ENCODE results near the gene NAALADL2.

DNA sequence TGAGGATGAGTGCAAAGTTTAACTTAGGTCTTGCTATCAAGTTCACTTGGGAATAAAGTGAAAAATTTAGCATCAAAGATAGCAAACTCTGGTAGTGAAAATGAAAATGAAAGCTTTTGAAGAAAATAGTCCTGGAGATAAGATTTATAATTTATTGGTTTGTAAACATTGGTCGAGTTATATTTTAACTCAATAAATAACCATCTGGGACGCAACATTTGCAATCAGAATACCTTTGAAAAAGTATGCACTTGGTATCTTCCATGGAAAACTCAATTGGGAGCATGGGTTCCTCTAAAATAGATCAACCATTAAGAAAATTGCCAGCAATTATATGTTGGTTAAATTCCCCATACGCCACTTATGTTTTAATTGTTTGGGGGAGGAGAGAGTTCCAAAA is 209.5 kb downstream of the NAALADL2 start:
- TF ChIP-seq, protein P1, sequence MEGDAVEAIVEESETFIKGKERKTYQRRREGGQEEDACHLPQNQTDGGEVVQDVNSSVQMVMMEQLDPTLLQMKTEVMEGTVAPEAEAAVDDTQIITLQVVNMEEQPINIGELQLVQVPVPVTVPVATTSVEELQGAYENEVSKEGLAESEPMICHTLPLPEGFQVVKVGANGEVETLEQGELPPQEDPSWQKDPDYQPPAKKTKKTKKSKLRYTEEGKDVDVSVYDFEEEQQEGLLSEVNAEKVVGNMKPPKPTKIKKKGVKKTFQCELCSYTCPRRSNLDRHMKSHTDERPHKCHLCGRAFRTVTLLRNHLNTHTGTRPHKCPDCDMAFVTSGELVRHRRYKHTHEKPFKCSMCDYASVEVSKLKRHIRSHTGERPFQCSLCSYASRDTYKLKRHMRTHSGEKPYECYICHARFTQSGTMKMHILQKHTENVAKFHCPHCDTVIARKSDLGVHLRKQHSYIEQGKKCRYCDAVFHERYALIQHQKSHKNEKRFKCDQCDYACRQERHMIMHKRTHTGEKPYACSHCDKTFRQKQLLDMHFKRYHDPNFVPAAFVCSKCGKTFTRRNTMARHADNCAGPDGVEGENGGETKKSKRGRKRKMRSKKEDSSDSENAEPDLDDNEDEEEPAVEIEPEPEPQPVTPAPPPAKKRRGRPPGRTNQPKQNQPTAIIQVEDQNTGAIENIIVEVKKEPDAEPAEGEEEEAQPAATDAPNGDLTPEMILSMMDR (IDR thresholded peaks at IDR 0.05) = no peak
- TF ChIP-seq POLR2A (IDR thresholded peaks at IDR 0.05) = no peak
